ENCODE data around the gene GDF2. TPM values are rescaled to one million over a fixed set of nuclear protein-coding genes. Genes with fewer than 3 reads are reported as not detected.
A peak's percentile ranks its signal among the peaks of the same experiment; 100 is the strongest.

GDF2 gene
- total RNA-seq, 1 experiment from 2014 or later = not detected

GRCh38 chr10:47314416-47314970 lies 7.8 kb upstream of the GDF2 start:
- H3K9me3 ChIP-seq (replicated peaks) = no peaks in the 10 kb centered on the region
- no peak for DNase-seq
- no peaks in the 10 kb centered on the region for H3K27me3 ChIP-seq
- H3K36me3 ChIP-seq = no peaks in the 10 kb centered on the region
- H3K27ac ChIP-seq = no peak overlapping the region
- H3K4me3 ChIP-seq = no peak overlapping the region
- H3K4me1 ChIP-seq = no peaks in the 10 kb centered on the region

DNA sequence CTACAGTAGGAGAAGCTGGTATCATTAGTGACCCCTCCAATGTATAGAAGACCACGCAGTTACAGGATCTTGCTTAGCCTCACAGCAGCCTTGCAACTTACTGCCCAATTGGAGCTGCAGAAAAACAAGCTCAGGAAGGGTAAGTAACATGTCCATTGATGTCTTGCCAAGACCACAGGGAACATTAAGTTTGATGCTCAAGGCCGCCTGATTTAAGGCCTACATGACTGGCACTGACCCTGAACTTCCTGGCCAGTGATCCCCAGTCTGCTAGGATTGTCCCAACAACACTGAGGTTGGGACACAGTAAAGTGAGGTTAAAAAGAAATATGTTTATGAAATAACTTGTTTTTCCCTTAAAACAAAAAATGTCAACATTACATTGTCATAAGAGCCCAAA lies 6.8 kb upstream of the GDF2 start:
- H3K27me3 ChIP-seq = no peaks in the 10 kb centered on the region
- DNase-seq = no peak

DNA sequence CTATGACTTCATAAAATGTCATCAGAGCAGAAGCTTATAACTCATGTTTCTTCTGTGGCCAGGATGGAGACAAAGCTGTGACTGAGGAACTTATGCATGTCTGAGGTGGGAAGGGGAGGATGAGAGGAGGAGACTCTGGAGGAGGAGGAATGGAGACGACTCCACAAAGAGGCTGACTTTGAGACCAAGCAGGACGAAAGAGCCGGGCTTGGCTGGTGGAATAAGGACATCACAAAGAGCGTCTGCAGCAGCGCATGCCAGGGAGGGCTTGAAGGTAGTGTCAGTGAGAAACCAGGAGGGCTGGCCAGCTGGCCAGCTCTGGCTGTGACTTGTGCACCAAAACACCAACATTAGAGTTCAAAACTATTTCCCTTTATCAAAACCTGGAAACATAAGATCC lies 6.1 kb upstream of the GDF2 start:
- Histone ChIP-seq H3K27ac (no peak overlapping the region), H3K4me3 (no peak overlapping the region), H3K4me1 (no peaks in the 10 kb centered on the region), H3K27me3 (no peaks in the 10 kb centered on the region), H3K36me3 (no peaks in the 10 kb centered on the region), H3K9me3 (replicated peaks) (no peaks in the 10 kb centered on the region)
- DNase-seq = no peak

More for the DNA sequence above, 6.8 kb upstream of the GDF2 start:
- H3K9me3 ChIP-seq (replicated peaks) = no peaks in the 10 kb centered on the region
- no peaks in the 10 kb centered on the region for H3K36me3 ChIP-seq
- no peak overlapping the region for H3K27ac ChIP-seq
- H3K4me1 ChIP-seq = no peaks in the 10 kb centered on the region
- no peak overlapping the region for H3K4me3 ChIP-seq

GRCh38 chr10:47317251-47317650 lies 5.0 kb upstream of the GDF2 start:
- Histone ChIP-seq H3K36me3 (no peaks in the 10 kb centered on the region), H3K4me3 (no peak overlapping the region), H3K27ac (no peak overlapping the region), H3K9me3 (replicated peaks) (no peaks in the 10 kb centered on the region), H3K4me1 (no peaks in the 10 kb centered on the region), H3K27me3 (no peaks in the 10 kb centered on the region)
- DNase-seq = no peak

- DNase-seq = peak in 1 of 2 experiments; percentile 25
- Histone ChIP-seq H3K27ac (no peak overlapping the region), H3K27me3 (no peaks in the 10 kb centered on the region), H3K4me1 (no peaks in the 10 kb centered on the region), H3K4me3 (no peak overlapping the region), H3K9me3 (replicated peaks) (no peaks in the 10 kb centered on the region), H3K36me3 (no peaks in the 10 kb centered on the region)
Measured at GRCh38 chr10:47318706-47319105, 3.5 kb upstream of the GDF2 start.

DNA sequence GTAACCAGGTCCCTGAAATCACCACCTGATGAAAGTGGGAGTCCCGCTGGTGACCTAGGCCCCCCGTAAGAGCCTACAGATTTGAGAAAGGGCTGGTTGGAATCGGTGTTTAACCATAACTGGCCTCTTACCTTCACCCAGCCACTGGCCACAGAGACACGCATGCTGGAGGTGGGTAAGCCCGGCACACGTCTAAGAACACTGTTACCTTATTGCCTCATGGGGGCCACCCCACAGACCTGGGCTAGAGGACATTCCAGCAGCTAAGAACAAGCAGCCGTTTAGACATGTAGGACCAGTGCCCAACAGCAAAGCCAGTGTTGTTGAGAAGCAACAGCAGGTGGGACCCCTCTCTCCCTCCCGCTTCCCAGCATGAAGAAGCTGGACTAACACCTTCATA lies 2.5 kb upstream of the GDF2 start:
- Histone ChIP-seq H3K27ac (no peak overlapping the region), H3K27me3 (no peaks in the 10 kb centered on the region), H3K36me3 (no peaks in the 10 kb centered on the region), H3K9me3 (replicated peaks) (no peaks in the 10 kb centered on the region), H3K4me3 (no peak overlapping the region), H3K4me1 (no peaks in the 10 kb centered on the region)
- no peak for DNase-seq

DNA sequence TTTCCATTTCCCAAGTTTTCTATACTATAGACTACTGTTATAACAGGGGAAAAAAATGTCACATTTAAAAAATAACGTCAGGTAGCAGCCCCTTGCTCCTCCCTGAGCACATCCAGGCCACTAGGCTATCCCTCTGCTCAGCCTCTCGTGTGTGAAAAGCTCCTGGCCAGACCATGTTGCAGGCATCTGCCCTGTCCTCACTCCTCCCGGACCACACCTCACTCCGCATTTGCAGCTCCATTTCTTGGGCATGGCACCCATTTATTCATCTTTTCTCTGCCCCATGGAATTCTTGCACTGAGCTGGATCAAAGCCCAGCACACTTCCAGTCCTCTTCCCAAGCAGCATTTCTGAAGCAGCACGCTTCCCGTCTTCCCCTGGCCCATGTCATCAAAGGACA lies 1.4 kb upstream of the GDF2 start:
- Histone ChIP-seq H3K9me3 (replicated peaks) (no peaks in the 10 kb centered on the region), H3K27me3 (no peaks in the 10 kb centered on the region), H3K27ac (no peak overlapping the region), H3K4me1 (no peaks in the 10 kb centered on the region), H3K36me3 (no peaks in the 10 kb centered on the region), H3K4me3 (no peak overlapping the region)
- no peak for DNase-seq

DNA sequence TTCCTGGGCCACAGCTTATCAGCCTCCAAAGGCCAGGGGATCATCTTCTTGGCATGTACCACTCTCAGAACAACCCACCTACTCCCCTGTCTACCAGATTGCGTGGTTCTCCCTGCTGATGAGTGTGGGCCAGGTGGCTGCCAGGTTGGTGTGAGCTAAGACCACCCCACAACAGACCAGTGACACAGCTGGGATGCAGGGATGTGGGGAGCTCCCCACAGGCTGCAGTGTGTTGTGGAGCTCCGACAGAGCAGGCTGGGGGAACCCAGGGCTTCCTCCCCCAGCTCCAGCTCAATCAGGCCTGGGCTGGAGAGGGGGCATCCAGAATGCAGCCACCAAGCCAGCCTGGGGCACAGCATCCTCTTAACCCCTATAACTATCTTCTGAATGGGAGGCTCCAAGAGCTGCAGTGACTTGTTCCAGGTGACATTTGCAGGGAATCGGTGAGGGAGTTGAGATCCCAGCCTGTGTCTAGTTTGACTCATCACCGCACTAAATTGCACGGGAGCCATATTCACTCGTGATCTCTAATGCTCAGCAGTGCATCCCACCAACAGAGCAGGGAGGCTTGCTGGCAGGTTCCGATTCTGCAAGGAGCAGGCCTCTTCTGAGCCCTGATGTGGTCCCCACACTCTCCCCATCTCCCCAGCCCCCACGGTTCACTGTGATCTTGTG lies 596 bp upstream of the GDF2 start:
- DNase-seq = no peak
- H3K9me3 ChIP-seq (replicated peaks) = no peaks in the 10 kb centered on the region

DNA sequence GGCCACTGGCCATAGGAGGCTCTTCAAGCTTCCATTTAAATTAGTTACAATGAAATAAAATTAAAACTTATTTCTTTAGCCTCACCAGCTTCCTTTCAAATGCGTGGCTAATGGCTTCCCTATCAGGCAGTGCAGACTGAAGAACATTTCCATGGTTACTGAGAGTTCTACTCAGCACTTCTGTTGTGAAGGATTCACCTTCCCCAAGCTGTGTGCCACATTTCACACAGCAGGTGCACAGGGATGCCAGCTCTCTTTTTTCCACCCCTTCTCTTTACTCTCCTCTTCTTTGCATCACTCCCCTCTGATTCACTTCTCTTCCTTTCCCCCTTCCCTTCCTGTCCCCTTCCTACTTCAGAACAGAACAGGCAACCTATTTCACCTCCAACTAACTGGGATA lies 833 bp downstream of the GDF2 start:
- no peaks in the 10 kb centered on the region for H3K4me1 ChIP-seq
- no peak for DNase-seq
- no peaks in the 10 kb centered on the region for H3K36me3 ChIP-seq
- H3K27ac ChIP-seq = no peak overlapping the region
- no peaks in the 10 kb centered on the region for H3K27me3 ChIP-seq
- H3K9me3 ChIP-seq (replicated peaks) = no peaks in the 10 kb centered on the region
- H3K4me3 ChIP-seq = no peak overlapping the region

More for the DNA sequence above, 596 bp upstream of the GDF2 start:
- no peak overlapping the region for H3K27ac ChIP-seq
- H3K4me1 ChIP-seq = no peaks in the 10 kb centered on the region
- H3K27me3 ChIP-seq = no peaks in the 10 kb centered on the region
- H3K36me3 ChIP-seq = no peaks in the 10 kb centered on the region
- no peak overlapping the region for H3K4me3 ChIP-seq

DNA sequence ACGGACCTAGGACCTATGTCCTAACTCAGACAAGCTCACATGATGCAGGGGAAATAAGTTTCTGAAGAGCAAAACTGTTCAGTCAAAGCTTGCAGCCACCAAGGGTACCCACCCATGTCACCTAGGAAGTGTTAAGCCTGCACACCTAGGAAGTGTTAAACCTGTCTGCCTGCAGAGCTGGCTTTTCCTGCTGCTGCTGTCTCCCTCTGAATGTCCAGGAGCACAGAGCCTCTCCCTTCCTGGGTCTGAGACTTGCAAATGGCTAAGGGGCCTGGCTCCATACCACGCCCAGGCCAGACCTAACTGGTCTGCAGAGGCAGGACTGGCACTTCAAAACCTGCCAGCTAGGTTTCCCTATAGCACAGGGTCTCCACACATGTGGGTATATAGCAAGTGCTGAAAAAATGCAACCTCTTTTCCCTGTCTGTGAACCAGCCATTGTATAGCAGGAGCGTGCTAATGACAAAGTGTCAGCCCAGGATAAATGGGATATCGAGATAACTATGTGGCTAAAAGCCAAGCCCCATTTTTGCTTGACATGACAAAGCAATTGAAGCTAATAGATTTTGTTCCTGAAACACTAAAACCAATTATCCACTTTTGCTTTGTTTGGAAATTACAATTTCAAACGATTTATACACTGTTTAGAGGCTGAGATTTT lies 1.5 kb downstream of the GDF2 start:
- no peak overlapping the region for H3K27ac ChIP-seq
- no peak overlapping the region for H3K4me3 ChIP-seq
- DNase-seq = no peak
- H3K27me3 ChIP-seq = no peaks in the 10 kb centered on the region
- H3K4me1 ChIP-seq = no peaks in the 10 kb centered on the region
- H3K9me3 ChIP-seq (replicated peaks) = no peaks in the 10 kb centered on the region
- H3K36me3 ChIP-seq = no peaks in the 10 kb centered on the region

DNA sequence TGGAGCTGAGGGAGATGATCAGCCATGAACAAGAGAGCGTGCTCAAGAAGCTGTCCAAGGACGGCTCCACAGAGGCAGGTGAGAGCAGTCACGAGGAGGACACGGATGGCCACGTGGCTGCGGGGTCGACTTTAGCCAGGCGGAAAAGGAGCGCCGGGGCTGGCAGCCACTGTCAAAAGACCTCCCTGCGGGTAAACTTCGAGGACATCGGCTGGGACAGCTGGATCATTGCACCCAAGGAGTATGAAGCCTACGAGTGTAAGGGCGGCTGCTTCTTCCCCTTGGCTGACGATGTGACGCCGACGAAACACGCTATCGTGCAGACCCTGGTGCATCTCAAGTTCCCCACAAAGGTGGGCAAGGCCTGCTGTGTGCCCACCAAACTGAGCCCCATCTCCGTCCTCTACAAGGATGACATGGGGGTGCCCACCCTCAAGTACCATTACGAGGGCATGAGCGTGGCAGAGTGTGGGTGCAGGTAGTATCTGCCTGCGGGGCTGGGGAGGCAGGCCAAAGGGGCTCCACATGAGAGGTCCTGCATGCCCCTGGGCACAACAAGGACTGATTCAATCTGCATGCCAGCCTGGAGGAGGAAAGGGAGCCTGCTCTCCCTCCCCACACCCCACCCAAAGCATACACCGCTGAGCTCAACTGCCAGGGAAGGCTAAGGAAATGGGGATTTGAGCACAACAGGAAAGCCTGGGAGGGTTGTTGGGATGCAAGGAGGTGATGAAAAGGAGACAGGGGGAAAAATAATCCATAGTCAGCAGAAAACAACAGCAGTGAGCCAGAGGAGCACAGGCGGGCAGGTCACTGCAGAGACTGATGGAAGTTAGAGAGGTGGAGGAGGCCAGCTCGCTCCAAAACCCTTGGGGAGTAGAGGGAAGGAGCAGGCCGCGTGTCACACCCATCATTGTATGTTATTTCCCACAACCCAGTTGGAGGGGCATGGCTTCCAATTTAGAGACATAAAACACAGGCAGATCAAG lies 3.3 kb downstream of the GDF2 start:
- Histone ChIP-seq H3K27ac (no peak overlapping the region), H3K27me3 (no peaks in the 10 kb centered on the region), H3K4me3 (no peak overlapping the region), H3K9me3 (replicated peaks) (no peaks in the 10 kb centered on the region), H3K4me1 (no peaks in the 10 kb centered on the region), H3K36me3 (no peaks in the 10 kb centered on the region)
- DNase-seq = no peak

DNA sequence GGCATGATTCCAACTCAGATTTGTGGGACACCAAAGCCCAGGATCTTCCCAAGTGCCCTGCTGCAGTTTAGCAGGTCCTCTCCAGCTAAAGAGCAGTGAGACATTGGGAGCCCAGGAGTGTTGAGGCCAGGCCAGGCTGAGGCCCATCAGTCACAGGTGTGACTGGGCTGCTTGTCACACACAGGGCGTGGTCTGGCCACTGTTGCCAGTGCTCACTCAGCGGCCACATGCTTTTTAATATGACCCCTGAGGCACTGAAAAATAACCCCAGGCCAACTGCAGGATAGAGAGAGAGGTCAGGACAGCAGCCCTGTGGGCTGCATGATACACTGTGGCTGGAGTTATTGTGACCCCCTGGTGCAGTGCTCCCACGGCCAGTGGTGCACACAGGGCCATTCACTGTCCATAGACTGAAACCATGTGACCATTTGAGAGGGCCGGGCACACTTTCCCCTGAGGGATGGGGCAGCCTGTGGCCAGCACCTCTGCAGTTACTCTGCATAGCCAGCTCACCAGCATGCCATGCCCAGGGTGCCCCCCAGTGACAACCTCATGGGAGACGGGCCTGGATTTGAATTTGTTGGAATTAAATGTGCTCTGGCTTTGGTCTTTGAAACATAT lies 4.2 kb downstream of the GDF2 start:
- DNase-seq = no peak
- Histone ChIP-seq H3K27me3 (no peaks in the 10 kb centered on the region), H3K36me3 (no peaks in the 10 kb centered on the region), H3K27ac (no peak overlapping the region), H3K9me3 (replicated peaks) (no peaks in the 10 kb centered on the region), H3K4me3 (no peak overlapping the region), H3K4me1 (no peaks in the 10 kb centered on the region)

DNA sequence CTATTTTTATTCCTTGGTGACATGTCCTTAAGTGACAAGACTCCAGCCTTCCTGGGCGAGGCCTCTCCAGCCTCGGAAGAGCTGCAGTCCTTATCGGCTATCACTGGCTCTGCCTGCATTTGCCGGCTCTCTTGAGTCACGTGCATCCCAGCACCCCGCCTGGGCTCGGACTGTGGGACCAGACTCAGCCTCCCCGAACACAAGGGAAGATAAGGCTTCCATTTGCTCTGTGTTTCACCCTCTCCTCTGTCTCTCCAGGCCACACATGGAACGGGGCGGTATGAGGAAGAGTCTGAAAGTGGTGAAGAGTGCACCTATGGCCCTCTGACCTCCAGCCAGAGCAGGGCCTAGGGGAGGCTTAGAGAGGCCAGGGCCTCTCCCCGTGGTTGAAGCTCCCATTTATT lies 4.7 kb downstream of the GDF2 start:
- Histone ChIP-seq H3K27me3 (no peaks in the 10 kb centered on the region), H3K4me1 (no peaks in the 10 kb centered on the region), H3K4me3 (no peak overlapping the region), H3K36me3 (no peaks in the 10 kb centered on the region), H3K9me3 (replicated peaks) (no peaks in the 10 kb centered on the region), H3K27ac (no peak overlapping the region)
- no peak for DNase-seq

- no peak overlapping the region for H3K4me3 ChIP-seq
- DNase-seq = no peak
- H3K4me1 ChIP-seq = no peaks in the 10 kb centered on the region
- no peaks in the 10 kb centered on the region for H3K36me3 ChIP-seq
- no peaks in the 10 kb centered on the region for H3K27me3 ChIP-seq
- H3K27ac ChIP-seq = no peak overlapping the region
- H3K9me3 ChIP-seq (replicated peaks) = no peaks in the 10 kb centered on the region
Measured at GRCh38 chr10:47329855-47330254, 7.6 kb downstream of the GDF2 start.
